GM21576 (cell line): ENCODE data around the gene PPP5C.
"Not testable (repeated sequence)": the region's sequence is repeated elsewhere in the genome, so short reads cannot be mapped to it uniquely, and the experiment has no call there.

ENCODE experiments used
- ATAC-seq: cut with Tn5 transposase; IDR thresholded peaks from one replicate; pipeline ENCODE4 v1.9.1; 2021; ENCODE audit warnings: mild to moderate bottlenecking, moderate library complexity; ENCODE audit not compliant: unreplicated experiment

PPP5C gene

DNA sequence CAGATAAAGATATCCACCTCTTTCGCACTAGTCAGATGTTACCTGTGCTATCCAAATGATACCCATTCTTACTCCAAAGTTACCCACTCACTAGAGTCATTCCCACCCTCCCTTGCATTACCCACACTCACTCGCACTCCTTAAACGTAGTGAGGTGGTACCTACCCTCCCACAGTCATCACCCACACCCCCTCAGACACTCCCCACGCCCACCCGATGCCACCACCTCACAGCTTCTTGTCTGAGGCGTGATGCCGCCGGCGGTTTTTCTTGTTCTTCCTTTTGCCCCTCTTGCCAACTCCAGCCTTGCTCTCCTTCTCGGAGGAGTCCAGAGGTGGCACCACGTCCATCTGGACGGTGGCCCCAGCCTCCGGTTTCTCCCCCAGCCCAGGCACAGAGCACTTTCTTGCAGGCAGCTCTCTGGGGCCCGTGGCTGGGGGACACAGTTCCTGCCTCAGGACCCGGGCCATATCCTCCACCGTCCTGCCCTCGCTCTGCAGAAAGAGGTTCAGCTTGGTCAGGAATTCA lies 80.7 kb downstream of the PPP5C start:
- ATAC-seq, result no peak

- no peak for ATAC-seq
Measured at GRCh38 chr19:46428239-46429135, 81.6 kb downstream of the PPP5C start, which contains the start of gene PNMA8C. Gene PNMA8C, minus strand, starts transcription at chr19:46428936. Its CDS starts 577 bp downstream, at chr19:46428359.

- no peak for ATAC-seq
Measured at GRCh38 chr19:46429999-46430398, 83.1 kb downstream of the PPP5C start.

GRCh38 chr19:46431824-46432223 lies 84.9 kb downstream of the PPP5C start:
- ATAC-seq, result no peak

- ATAC-seq, result not testable (repeated sequence)
Measured at GRCh38 chr19:46433470-46433869, 86.6 kb downstream of the PPP5C start.

DNA sequence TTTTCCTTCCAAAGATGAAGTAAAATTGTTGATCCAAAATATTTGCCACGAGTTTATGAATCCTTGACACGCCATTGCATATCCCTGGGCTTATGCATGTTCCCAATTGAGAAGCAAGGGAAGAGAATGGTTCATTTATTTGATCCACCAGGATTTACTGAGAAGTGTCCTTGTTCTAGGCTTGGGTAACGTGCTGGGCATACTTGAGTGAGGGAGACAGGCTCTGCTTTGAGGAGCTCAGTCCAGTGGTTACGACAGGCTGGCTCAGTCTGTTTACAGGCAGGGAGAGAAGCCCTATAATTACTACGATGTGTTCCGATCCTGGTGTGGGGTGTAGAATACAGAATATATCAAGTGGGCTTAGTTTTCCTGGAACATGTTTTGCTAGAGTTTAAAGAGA lies 88.1 kb downstream of the PPP5C start:
- no peak for ATAC-seq

DNA sequence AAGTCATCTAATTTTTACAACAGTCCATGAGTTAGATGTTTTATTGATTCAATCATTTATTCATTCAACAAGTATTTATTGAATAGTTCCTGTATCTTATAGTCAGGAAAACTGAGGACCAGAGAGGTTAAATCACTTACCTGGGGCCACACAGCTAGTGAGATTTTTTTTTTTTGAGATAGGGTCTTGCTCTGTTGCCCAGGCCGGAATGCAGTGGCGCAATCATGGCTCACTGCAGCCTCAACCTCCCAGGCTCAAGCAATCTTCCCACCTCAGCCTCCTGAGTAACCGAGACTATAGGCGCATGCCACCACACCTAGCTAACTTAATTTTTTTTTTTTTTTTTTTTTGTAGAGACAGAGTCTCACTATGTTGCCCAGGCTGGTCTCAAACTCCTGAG lies 88.8 kb downstream of the PPP5C start:
- ATAC-seq, result not testable (repeated sequence)
